GM19328 (cell line): ENCODE data around the gene ARHGEF28.

ENCODE experiments used
- ATAC-seq: cut with Tn5 transposase; IDR thresholded peaks from one replicate; pipeline ENCODE4 v1.9.1; 2021; ENCODE audit warnings: mild to moderate bottlenecking, moderate library complexity; ENCODE audit not compliant: unreplicated experiment

The ARHGEF28 gene

GRCh38 chr5:73654171-73654811 lies 28.3 kb downstream of the ARHGEF28 start:
- no peak for ATAC-seq

- ATAC-seq, result no peak
These were observed 28.9 kb downstream of the ARHGEF28 start for GRCh38 chr5:73654819-73655318.

GRCh38 chr5:73655521-73656160 lies 29.6 kb downstream of the ARHGEF28 start:
- no peak for ATAC-seq

- no peak for ATAC-seq
These were observed 35.8 kb downstream of the ARHGEF28 start for GRCh38 chr5:73661753-73662152.

GRCh38 chr5:73663161-73663859 lies 37.3 kb downstream of the ARHGEF28 start:
- ATAC-seq, result no peak

- ATAC-seq, result no peak
These were observed 37.9 kb downstream of the ARHGEF28 start for GRCh38 chr5:73663860-73664240.

- ATAC-seq, result no peak
These were observed 38.8 kb downstream of the ARHGEF28 start for GRCh38 chr5:73664796-73665195.

- ATAC-seq, result no peak
These were observed 40.9 kb downstream of the ARHGEF28 start for GRCh38 chr5:73666891-73667290.

- ATAC-seq, result no peak
These were observed 42.0 kb downstream of the ARHGEF28 start for GRCh38 chr5:73668017-73668416.

- no peak for ATAC-seq
These were observed 42.6 kb downstream of the ARHGEF28 start for GRCh38 chr5:73668486-73669111.

- ATAC-seq, result no peak
These were observed 44.7 kb downstream of the ARHGEF28 start for GRCh38 chr5:73670731-73671130.

- ATAC-seq, result no peak
These were observed 46.1 kb downstream of the ARHGEF28 start for GRCh38 chr5:73672132-73672531.

GRCh38 chr5:73673161-73673591 lies 47.2 kb downstream of the ARHGEF28 start:
- no peak for ATAC-seq

GRCh38 chr5:73674669-73675004 lies 48.6 kb downstream of the ARHGEF28 start:
- ATAC-seq, result no peak

- ATAC-seq, result no peak
These were observed 52.3 kb downstream of the ARHGEF28 start for GRCh38 chr5:73678322-73678740.

GRCh38 chr5:73678807-73679206 lies 52.8 kb downstream of the ARHGEF28 start:
- ATAC-seq, result no peak

GRCh38 chr5:73682176-73682575 lies 56.2 kb downstream of the ARHGEF28 start:
- ATAC-seq, result no peak

GRCh38 chr5:73684691-73685090 lies 58.7 kb downstream of the ARHGEF28 start:
- ATAC-seq, result no peak

- ATAC-seq, result no peak
These were observed 60.9 kb downstream of the ARHGEF28 start for GRCh38 chr5:73686912-73687311.

GRCh38 chr5:73687357-73687756 lies 61.4 kb downstream of the ARHGEF28 start:
- no peak for ATAC-seq

- no peak for ATAC-seq
These were observed 64.0 kb downstream of the ARHGEF28 start for GRCh38 chr5:73690015-73690414.
